T-helper 17 cell (primary cell): ENCODE data around the gene FAM114A1. TPM values are rescaled to one million over a fixed set of nuclear protein-coding genes. Genes with fewer than 3 reads are reported as not detected.

ENCODE experiments used
- ATAC-seq: fragments of 150-1000 bp; cut with Tn5 transposase; 2 replicates; pipeline ENCODE4 v1.10.0; 2021; ENCODE audit warnings: mild to moderate bottlenecking, moderate library complexity
- DNase-seq, 3 donors: peaks; one replicate each; pipeline versions ENCODE4 v3.0.0 to v3.0.0-alpha.2; 2020 to 2021
- H3K9me3 ChIP-seq: one replicate; pipeline ENCODE4 v1.7.0; 2013; ENCODE audit warnings: low read length, mild to moderate bottlenecking; ENCODE audit not compliant: control insufficient read depth, poor library complexity, severe bottlenecking
- H3K27ac Mint-ChIP-seq: one replicate; pipeline ENCODE4 v1.8.0; 2022; ENCODE audit warnings: mild to moderate bottlenecking, moderate library complexity, mixed read lengths
- H3K27me3 Mint-ChIP-seq: one replicate; pipeline ENCODE4 v1.8.0; 2022; ENCODE audit warnings: mixed read lengths
- H3K36me3 Mint-ChIP-seq: one replicate; pipeline ENCODE4 v1.8.0; 2022; ENCODE audit warnings: low read depth, mixed read lengths
- H3K4me1 Mint-ChIP-seq: one replicate; pipeline ENCODE4 v1.8.0; 2022; ENCODE audit warnings: mild to moderate bottlenecking, mixed read lengths
- H3K4me3 Mint-ChIP-seq: one replicate; pipeline ENCODE4 v1.8.0; 2022; ENCODE audit warnings: mild to moderate bottlenecking, moderate library complexity, mixed read lengths
- total RNA-seq, 4 donors: library from RNA in 2 of 4; stranded (reverse) in 2 of 4; gene quantifications; one replicate each; pipeline ENCODE4 v1.2.3 and lab custom pipeline; 2022 to 2026

FAM114A1 gene
- total RNA-seq, 2 donors from 2014 or later = 0.50 TPM; not detected in 1

GRCh38 chr4:38920186-38920585 lies 52.6 kb downstream of the FAM114A1 start:
- Mint-ChIP-seq H3K4me1 (peaks cover 8% of the 10 kb centered on the region), H3K27me3 (no peaks in the 10 kb centered on the region), H3K4me3 (no peak overlapping the region), H3K36me3 (no peaks in the 10 kb centered on the region), H3K27ac (no peak overlapping the region)
- ATAC-seq (no peak), DNase-seq (no peak)
- H3K9me3 ChIP-seq = no peaks in the 10 kb centered on the region

- Mint-ChIP-seq H3K4me3 (no peak overlapping the region), H3K27ac (no peak overlapping the region), H3K4me1 (peaks cover 5% of the 10 kb centered on the region), H3K27me3 (no peaks in the 10 kb centered on the region), H3K36me3 (no peaks in the 10 kb centered on the region)
- no peaks in the 10 kb centered on the region for H3K9me3 ChIP-seq
- no peak for ATAC-seq
- no peak for DNase-seq
Measured at GRCh38 chr4:38920677-38921076, 53.1 kb downstream of the FAM114A1 start.

GRCh38 chr4:38921151-38921550 lies 53.5 kb downstream of the FAM114A1 start:
- no peak overlapping the region for H3K27ac Mint-ChIP-seq

GRCh38 chr4:38923746-38924145 lies 56.1 kb downstream of the FAM114A1 start:
- Mint-ChIP-seq H3K27me3 (no peaks in the 10 kb centered on the region), H3K4me3 (no peak overlapping the region), H3K4me1 (peaks cover 5% of the 10 kb centered on the region), H3K36me3 (peaks cover 4% of the 10 kb centered on the region), H3K27ac (no peak overlapping the region)
- ATAC-seq = no peak
- no peaks in the 10 kb centered on the region for H3K9me3 ChIP-seq
- no peak for DNase-seq

More at GRCh38 chr4:38921151-38921550, 53.5 kb downstream of the FAM114A1 start:
- no peak for ATAC-seq
- no peaks in the 10 kb centered on the region for H3K36me3 Mint-ChIP-seq
- H3K27me3 Mint-ChIP-seq = no peaks in the 10 kb centered on the region
- peaks cover 5% of the 10 kb centered on the region for H3K4me1 Mint-ChIP-seq
- no peak for DNase-seq
- no peak overlapping the region for H3K4me3 Mint-ChIP-seq
- H3K9me3 ChIP-seq = no peaks in the 10 kb centered on the region

GRCh38 chr4:38924353-38924752 lies 56.7 kb downstream of the FAM114A1 start:
- Mint-ChIP-seq H3K4me3 (no peak overlapping the region), H3K36me3 (peaks cover 4% of the 10 kb centered on the region), H3K4me1 (peaks cover 5% of the 10 kb centered on the region), H3K27ac (no peak overlapping the region), H3K27me3 (no peaks in the 10 kb centered on the region)
- DNase-seq (no peak), ATAC-seq (no peak)
- no peaks in the 10 kb centered on the region for H3K9me3 ChIP-seq

- Mint-ChIP-seq H3K27me3 (no peaks in the 10 kb centered on the region), H3K4me1 (peaks cover 2% of the 10 kb centered on the region), H3K36me3 (peaks cover 4% of the 10 kb centered on the region), H3K27ac (no peak overlapping the region), H3K4me3 (no peak overlapping the region)
- DNase-seq (no peak), ATAC-seq (no peak)
- no peaks in the 10 kb centered on the region for H3K9me3 ChIP-seq
Measured at GRCh38 chr4:38925492-38926413, 58.1 kb downstream of the FAM114A1 start.

GRCh38 chr4:38926896-38927295 lies 59.3 kb downstream of the FAM114A1 start:
- Mint-ChIP-seq H3K36me3 (peaks cover 4% of the 10 kb centered on the region), H3K27ac (no peak overlapping the region), H3K27me3 (no peaks in the 10 kb centered on the region), H3K4me3 (no peak overlapping the region), H3K4me1 (no peaks in the 10 kb centered on the region)
- no peak for ATAC-seq
- DNase-seq = no peak
- H3K9me3 ChIP-seq = no peaks in the 10 kb centered on the region

GRCh38 chr4:38928568-38928967 lies 61.0 kb downstream of the FAM114A1 start:
- Mint-ChIP-seq H3K27me3 (no peaks in the 10 kb centered on the region), H3K27ac (no peak overlapping the region), H3K4me1 (no peaks in the 10 kb centered on the region), H3K4me3 (no peak overlapping the region), H3K36me3 (peaks cover 4% of the 10 kb centered on the region)
- ATAC-seq = no peak
- DNase-seq = no peak
- no peaks in the 10 kb centered on the region for H3K9me3 ChIP-seq

GRCh38 chr4:38928974-38929373 lies 61.4 kb downstream of the FAM114A1 start:
- Mint-ChIP-seq H3K27ac (no peak overlapping the region), H3K27me3 (no peaks in the 10 kb centered on the region), H3K4me1 (no peaks in the 10 kb centered on the region), H3K36me3 (peaks cover 4% of the 10 kb centered on the region), H3K4me3 (no peak overlapping the region)
- DNase-seq (no peak), ATAC-seq (no peak)
- no peaks in the 10 kb centered on the region for H3K9me3 ChIP-seq

GRCh38 chr4:38930204-38930603 lies 62.6 kb downstream of the FAM114A1 start:
- Mint-ChIP-seq H3K27ac (no peak overlapping the region), H3K4me1 (no peaks in the 10 kb centered on the region), H3K36me3 (peaks cover 4% of the 10 kb centered on the region), H3K4me3 (no peak overlapping the region), H3K27me3 (no peaks in the 10 kb centered on the region)
- DNase-seq (no peak), ATAC-seq (no peak)
- H3K9me3 ChIP-seq = no peaks in the 10 kb centered on the region

GRCh38 chr4:38930707-38931106 lies 63.1 kb downstream of the FAM114A1 start:
- DNase-seq = no peak
- Mint-ChIP-seq H3K27me3 (no peaks in the 10 kb centered on the region), H3K36me3 (peaks cover 4% of the 10 kb centered on the region), H3K27ac (no peak overlapping the region), H3K4me3 (no peak overlapping the region), H3K4me1 (no peaks in the 10 kb centered on the region)
- ATAC-seq = no peak
- no peaks in the 10 kb centered on the region for H3K9me3 ChIP-seq

- Mint-ChIP-seq H3K27ac (no peak overlapping the region), H3K4me3 (no peak overlapping the region), H3K27me3 (no peaks in the 10 kb centered on the region), H3K36me3 (peaks cover 4% of the 10 kb centered on the region), H3K4me1 (no peaks in the 10 kb centered on the region)
- no peaks in the 10 kb centered on the region for H3K9me3 ChIP-seq
- DNase-seq = no peak
- no peak for ATAC-seq
Measured at GRCh38 chr4:38931125-38931524, 63.5 kb downstream of the FAM114A1 start.

GRCh38 chr4:38935391-38936073 lies 67.9 kb downstream of the FAM114A1 start:
- H3K9me3 ChIP-seq = no peaks in the 10 kb centered on the region
- no peak for ATAC-seq
- no peak for DNase-seq
- Mint-ChIP-seq H3K4me1 (peaks cover 3% of the 10 kb centered on the region), H3K4me3 (no peak overlapping the region), H3K36me3 (peaks cover 2% of the 10 kb centered on the region), H3K27ac (no peak overlapping the region), H3K27me3 (no peaks in the 10 kb centered on the region)
